Measurements from ENCODE around the gene ACTMAP.
"Not testable (repeated sequence)": the region's sequence is repeated elsewhere in the genome, so short reads cannot be mapped to it uniquely, and the experiment has no call there.

GRCh38 chr19:40771101-40771862 lies 21.0 kb upstream of the ACTMAP start:
- TF ChIP-seq CTCF, POLR2A (IDR thresholded peaks at IDR 0.05): not testable (repeated sequence)

Measured in body of pancreas (tissue), 4 donors.